ENCODE results near the gene RAPGEF3. TPM values are rescaled to one million over a fixed set of nuclear protein-coding genes. Genes with fewer than 3 reads are reported as not detected.

The RAPGEF3 gene
- total and polyA plus RNA-seq, 9 donors: 16.9 to 132 (median 83.5) TPM

DNA sequence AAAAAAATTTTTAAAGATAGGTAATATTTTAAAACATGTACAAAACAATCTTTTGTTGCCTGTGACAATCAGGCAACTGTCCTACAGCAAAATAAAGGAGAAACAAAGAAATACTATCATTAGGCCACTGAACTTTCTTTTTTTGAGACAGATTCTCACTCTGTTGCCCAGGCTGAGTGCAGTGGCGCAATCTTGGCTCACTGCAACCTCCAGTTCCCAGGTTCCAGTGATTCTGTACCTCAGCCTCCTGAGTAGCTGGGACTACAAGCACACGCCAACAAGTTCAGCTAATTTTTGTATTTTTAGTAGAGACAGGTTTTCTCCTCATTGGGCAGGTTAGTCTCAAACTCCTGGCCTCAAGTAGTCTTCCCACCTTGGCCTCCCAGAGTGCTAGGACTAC is 69.5 kb downstream of the RAPGEF3 start:
- DNase-seq: no peak
- H3K4me3 ChIP-seq: no peak overlapping the region
- intact Hi-C loops (cut with DNase I): loop anchor here in 1 of 4 donors (5.0 kb wide), 1 partner anchor 657 kb away; no protein-coding TSS in a partner anchor
- no peaks in the 10 kb centered on the region for H3K36me3 ChIP-seq
- no peaks in the 10 kb centered on the region for H3K4me1 ChIP-seq (ENCODE audit: insufficient read depth)
- H3K9me3 ChIP-seq: no peaks in the 10 kb centered on the region
- H3K27me3 ChIP-seq: no peaks in the 10 kb centered on the region
- TF ChIP-seq, protein P1, sequence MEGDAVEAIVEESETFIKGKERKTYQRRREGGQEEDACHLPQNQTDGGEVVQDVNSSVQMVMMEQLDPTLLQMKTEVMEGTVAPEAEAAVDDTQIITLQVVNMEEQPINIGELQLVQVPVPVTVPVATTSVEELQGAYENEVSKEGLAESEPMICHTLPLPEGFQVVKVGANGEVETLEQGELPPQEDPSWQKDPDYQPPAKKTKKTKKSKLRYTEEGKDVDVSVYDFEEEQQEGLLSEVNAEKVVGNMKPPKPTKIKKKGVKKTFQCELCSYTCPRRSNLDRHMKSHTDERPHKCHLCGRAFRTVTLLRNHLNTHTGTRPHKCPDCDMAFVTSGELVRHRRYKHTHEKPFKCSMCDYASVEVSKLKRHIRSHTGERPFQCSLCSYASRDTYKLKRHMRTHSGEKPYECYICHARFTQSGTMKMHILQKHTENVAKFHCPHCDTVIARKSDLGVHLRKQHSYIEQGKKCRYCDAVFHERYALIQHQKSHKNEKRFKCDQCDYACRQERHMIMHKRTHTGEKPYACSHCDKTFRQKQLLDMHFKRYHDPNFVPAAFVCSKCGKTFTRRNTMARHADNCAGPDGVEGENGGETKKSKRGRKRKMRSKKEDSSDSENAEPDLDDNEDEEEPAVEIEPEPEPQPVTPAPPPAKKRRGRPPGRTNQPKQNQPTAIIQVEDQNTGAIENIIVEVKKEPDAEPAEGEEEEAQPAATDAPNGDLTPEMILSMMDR (IDR thresholded peaks at IDR 0.05): no peak
- TF ChIP-seq EP300 (IDR thresholded peaks at IDR 0.05): no peak
- WGBS, 3 donors: 88 to 96% (median 94%) methylated on average over 2 of the region's 2 CpGs
- H3K27ac ChIP-seq: no peak overlapping the region

DNA sequence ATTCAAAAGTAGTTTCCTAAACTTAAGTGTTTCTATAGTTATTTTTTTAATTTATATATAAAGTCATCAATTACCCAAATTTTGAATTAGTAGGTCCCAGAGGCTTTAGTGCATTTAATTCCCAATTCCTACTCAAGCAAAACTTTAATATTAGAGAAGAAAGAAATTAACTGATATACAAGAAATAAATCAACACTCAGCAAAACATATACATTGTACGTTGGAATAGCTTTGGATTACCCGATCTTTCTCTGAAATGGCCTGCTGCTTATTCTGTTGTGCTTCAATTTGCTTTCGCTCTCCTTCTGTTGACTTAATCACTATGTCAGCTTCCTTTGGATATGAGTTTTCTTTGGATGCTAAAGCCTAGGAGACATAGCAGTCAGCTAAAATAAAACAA is 71.0 kb downstream of the RAPGEF3 start:
- no peaks in the 10 kb centered on the region for H3K9me3 ChIP-seq
- H3K27ac ChIP-seq: no peak overlapping the region
- H3K36me3 ChIP-seq: no peaks in the 10 kb centered on the region
- no peak overlapping the region for H3K4me3 ChIP-seq
- WGBS, 3 donors: 66 to 93% (median 89%) methylated on average over 3 of the region's 3 CpGs
- no peaks in the 10 kb centered on the region for H3K27me3 ChIP-seq
- no peak for TF ChIP-seq EP300 (IDR thresholded peaks at IDR 0.05)
- TF ChIP-seq POLR2A (IDR thresholded peaks at IDR 0.05): no peak
- TF ChIP-seq, protein P1 (IDR thresholded peaks at IDR 0.05): no peak
- intact Hi-C loops (cut with DNase I): loop anchor here in 1 of 4 donors (5.0 kb wide), 1 partner anchor 655 kb away; no protein-coding TSS in a partner anchor
- no peaks in the 10 kb centered on the region for H3K4me1 ChIP-seq (ENCODE audit: insufficient read depth)
- DNase-seq: no peak

DNA sequence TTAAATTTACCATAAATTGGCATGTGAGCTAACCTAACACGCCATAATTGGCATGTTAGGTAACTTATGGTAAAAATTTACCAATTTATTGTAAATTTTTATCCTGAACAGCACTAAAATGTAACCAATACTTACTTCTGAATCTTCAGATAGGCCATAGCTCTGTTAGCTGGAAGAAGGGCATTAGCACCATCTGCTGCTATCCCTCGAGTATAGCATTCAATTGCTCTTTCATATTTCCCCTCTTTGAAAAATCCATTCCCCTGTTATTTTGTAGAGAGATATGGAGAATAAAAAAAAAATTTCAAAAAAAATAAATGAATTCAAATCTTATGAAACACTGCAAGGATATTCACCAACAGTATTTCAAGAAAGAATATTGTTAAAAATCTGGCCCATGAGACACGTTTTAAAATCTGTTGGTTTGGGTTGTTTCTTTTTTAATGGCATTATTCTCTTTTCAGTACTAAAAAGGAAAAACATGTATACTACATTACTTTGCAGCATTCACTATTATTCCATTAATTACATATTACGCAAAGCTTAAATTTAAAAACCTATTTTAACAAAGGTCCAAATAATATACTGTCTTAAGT is 71.9 kb downstream of the RAPGEF3 start:
- H3K4me3 ChIP-seq: no peak overlapping the region
- H3K27ac ChIP-seq: no peak overlapping the region
- H3K9me3 ChIP-seq: no peaks in the 10 kb centered on the region
- intact Hi-C loops (cut with DNase I): loop anchor here in 1 of 4 donors (5.0 kb wide), 1 partner anchor 654 kb away; no protein-coding TSS in a partner anchor
- TF ChIP-seq, protein P1 (IDR thresholded peaks at IDR 0.05): peak; percentile 32 to 67 (median 46)
- TF ChIP-seq EP300 (IDR thresholded peaks at IDR 0.05) (no peak), POLR2A (IDR thresholded peaks at IDR 0.05) (no peak)
- no peaks in the 10 kb centered on the region for H3K4me1 ChIP-seq (ENCODE audit: insufficient read depth)
- H3K27me3 ChIP-seq: no peaks in the 10 kb centered on the region
- 63 to 70% (median 69%) methylated on average over 4 of the region's 4 CpGs for WGBS, 3 donors
- no peak for DNase-seq
- H3K36me3 ChIP-seq: no peaks in the 10 kb centered on the region

Other genes starting within 250 kb of the RAPGEF3 start
- gene RPAP3, start 52.9 kb downstream of the RAPGEF3 start, total RNA-seq: 10 to 100 TPM; 18.4 to 71.3 (median 41.8) TPM
- 10 to 100 TPM; 15.6 to 18.6 TPM for gene RPAP3, start 52.9 kb downstream of the RAPGEF3 start, polyA plus RNA-seq
- 1 to 10 TPM in 5 of 7 donors, under 1 TPM in 2; 0.69 to 3.6 (median 1.3) TPM for gene ENDOU, start 33.4 kb downstream of the RAPGEF3 start, total RNA-seq
- 1 to 10 TPM; 1.4 to 1.6 TPM for gene ENDOU, start 33.4 kb downstream of the RAPGEF3 start, polyA plus RNA-seq
- 100 to 1,000 TPM in 2 of 7 donors, 10 to 100 TPM in 5; 36.7 to 143 (median 98.3) TPM for gene SLC48A1, start 14.4 kb upstream of the RAPGEF3 start, total RNA-seq
- 10 to 100 TPM; 24.1 to 41.1 TPM for gene SLC48A1, start 14.4 kb upstream of the RAPGEF3 start, polyA plus RNA-seq
- gene HDAC7, start 61.0 kb upstream of the RAPGEF3 start, total RNA-seq: 100 to 1,000 TPM in 5 of 7 donors, 10 to 100 TPM in 2; 47.2 to 151 (median 103) TPM
- gene HDAC7, start 61.0 kb upstream of the RAPGEF3 start, polyA plus RNA-seq: 10 to 100 TPM; 40.1 to 79.4 TPM
- 1 to 10 TPM in 5 of 7 donors, under 1 TPM in 2; 0.71 to 2.7 (median 1.1) TPM for gene VDR, start 146.1 kb upstream of the RAPGEF3 start, total RNA-seq
- gene VDR, start 146.1 kb upstream of the RAPGEF3 start, polyA plus RNA-seq: 1 to 10 TPM in 1 of 2 donors, under 1 TPM in 1; 0.31 to 1.1 TPM
- gene TMEM106C, start 204.7 kb upstream of the RAPGEF3 start, total RNA-seq: 10 to 100 TPM; 31.1 to 87.5 (median 55.0) TPM
- 100 to 1,000 TPM in 1 of 2 donors, 10 to 100 TPM in 1; 52.0 to 110 TPM for gene TMEM106C, start 204.7 kb upstream of the RAPGEF3 start, polyA plus RNA-seq
- 1 to 10 TPM in 5 of 7 donors, under 1 TPM in 1, not detected in 1; 0.72 to 1.5 (median 1.1) TPM for gene COL2A1, start 245.6 kb upstream of the RAPGEF3 start, total RNA-seq
- gene COL2A1, start 245.6 kb upstream of the RAPGEF3 start, polyA plus RNA-seq: under 1 TPM; 0.05 to 0.30 TPM